Measurements from ENCODE around the gene ARHGAP40. TPM values are rescaled to one million over a fixed set of nuclear protein-coding genes. Genes with fewer than 3 reads are reported as not detected.

Gene ARHGAP40
- total and polyA plus RNA-seq, 9 of the 15 experiments (the other 6 are each of a cell fraction or from before 2014, with no cell fraction given): not detected

DNA sequence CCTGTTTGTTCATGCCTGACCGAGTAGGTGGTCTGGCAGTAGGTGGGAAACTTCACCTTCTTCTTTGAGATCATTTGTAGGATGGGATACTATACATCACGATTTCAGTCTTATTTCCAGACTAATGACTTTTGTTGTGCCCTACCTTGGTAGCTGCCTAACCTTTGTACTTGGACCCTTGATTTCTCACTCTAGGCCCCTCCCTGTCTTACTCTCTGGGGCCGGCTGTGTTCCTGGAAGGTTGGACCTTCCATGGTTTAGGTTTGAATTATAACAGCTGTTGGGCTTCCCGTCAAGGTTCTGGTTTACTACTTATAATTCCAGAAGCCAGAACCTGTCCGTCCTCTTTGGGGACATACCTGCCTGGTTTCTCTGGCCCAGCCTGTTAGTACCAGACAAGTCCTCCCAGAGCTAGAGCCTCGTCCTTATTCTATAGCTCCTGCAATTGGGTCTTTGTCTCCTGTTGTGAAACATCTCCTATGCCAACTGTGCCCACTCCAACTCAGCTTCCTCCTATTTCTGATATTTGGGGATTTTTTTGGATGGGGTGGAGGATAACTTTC lies 35.5 kb upstream of the ARHGAP40 start (continued):
- TF ChIP-seq ZNF764 (CRISPR knock-in tag; IDR thresholded peaks at IDR 0.05; ENCODE audit: low read depth) (no peak), ZNF512 (tag; IDR thresholded peaks at IDR 0.05) (no peak), ETV5 (CRISPR knock-in tag; IDR thresholded peaks at IDR 0.05; ENCODE audit: low read depth) (no peak)

GRCh38 chr20:38569747-38570525 lies 31.7 kb upstream of the ARHGAP40 start:
- CTCF ChIA-PET (ENCODE audit: low intra/inter-chr PET ratio): no interaction called here

More at GRCh38 chr20:38569747-38570525, 31.7 kb upstream of the ARHGAP40 start:
- no TSS peak for BruUV-seq (replicated peaks)
- Histone ChIP-seq H3K36me3 (ENCODE audit: control insufficient read depth, insufficient read depth, low read length) (peaks cover 62% of the 10 kb centered on the region), H3K4me2 (ENCODE audit: insufficient read depth, low read length) (no peak overlapping the region), H3K9ac (ENCODE audit: insufficient read depth in 1 of 2, low read depth in 2 of 2, low read length in 2 of 2) (no peak overlapping the region), H3K9me3 (replicated peaks; ENCODE audit: control insufficient read depth, insufficient read depth, low read depth, low read length) (no peaks in the 10 kb centered on the region), H3K27ac (ENCODE audit: extremely low read depth, low read depth, low read length) (no peak overlapping the region), H3K4me1 (replicated peaks in 1 of 2; ENCODE audit: control insufficient read depth in 2 of 2, insufficient read depth in 2 of 2, low read length in 2 of 2) (no peaks in the 10 kb centered on the region), H3K9me1 (ENCODE audit: control insufficient read depth, insufficient read depth, low read length) (no peaks in the 10 kb centered on the region), H3K79me2 (ENCODE audit: control insufficient read depth, insufficient read depth, low read length) (no peaks in the 10 kb centered on the region), H4K20me1 (replicated peaks; ENCODE audit: control insufficient read depth, insufficient read depth, low read length) (no peaks in the 10 kb centered on the region), H3K4me3 (no peak overlapping the region), H2AFZ (ENCODE audit: low read depth, low read length) (no peak overlapping the region), H3K27me3 (ENCODE audit: control insufficient read depth in 2 of 2, insufficient read depth in 2 of 2, low read length in 2 of 2) (no peaks in the 10 kb centered on the region)
- POLR2A ChIA-PET: interaction anchor here (0.5 to 1.9 kb wide), 3 partner anchors 11 to 135 kb away, joined by 3 to 7 read pairs (median 4); partner anchors contain the start of genes ADIG and SNHG17
- ATAC-seq (no peak), FAIRE-seq (no peak), DNase-seq (ENCODE audit: extremely low read depth in 1 of 4, low spot score in 3 of 4) (no peak)
- in situ Hi-C loops (cut with MboI) (no loop called here), intact Hi-C loops (cut with micrococcal nuclease) (no loop called here)
- TF ChIP-seq CBX5 (IDR thresholded peaks at IDR 0.05; ENCODE audit: borderline replicate concordance, low read depth) (no peak), SUPT5H (IDR thresholded peaks at IDR 0.05) (no peak), RFX5 (IDR thresholded peaks at IDR 0.05; ENCODE audit: low read depth, low read length) (no peak), GATAD2B (IDR thresholded peaks at IDR 0.05; ENCODE audit: borderline replicate concordance) (no peak), PTBP1 (IDR thresholded peaks at IDR 0.05; ENCODE audit: low read depth, low read length) (no peak), NFRKB (IDR thresholded peaks at IDR 0.05; ENCODE audit: low read depth) (no peak), CREB5 (CRISPR knock-in tag; IDR thresholded peaks at IDR 0.05) (no peak), KDM1A (IDR thresholded peaks at IDR 0.05) (no peak), ZNF398 (CRISPR knock-in tag; IDR thresholded peaks at IDR 0.05) (no peak)
- 58% methylated on average over 5 of the region's 5 CpGs for WGBS (ENCODE audit: insufficient coverage, low coverage, missing lambda C conversion rate)

All from K562 (cell line).